HG02852 (cell line): ENCODE data around the gene OCLN.
"Not testable (repeated sequence)": the region's sequence is repeated elsewhere in the genome, so short reads cannot be mapped to it uniquely, and the experiment has no call there.

Source experiments
- ATAC-seq: cut with Tn5 transposase; IDR thresholded peaks from one replicate; pipeline ENCODE4 v1.9.1; 2021; ENCODE audit warnings: mild to moderate bottlenecking, moderate library complexity; ENCODE audit not compliant: unreplicated experiment

The OCLN gene

DNA sequence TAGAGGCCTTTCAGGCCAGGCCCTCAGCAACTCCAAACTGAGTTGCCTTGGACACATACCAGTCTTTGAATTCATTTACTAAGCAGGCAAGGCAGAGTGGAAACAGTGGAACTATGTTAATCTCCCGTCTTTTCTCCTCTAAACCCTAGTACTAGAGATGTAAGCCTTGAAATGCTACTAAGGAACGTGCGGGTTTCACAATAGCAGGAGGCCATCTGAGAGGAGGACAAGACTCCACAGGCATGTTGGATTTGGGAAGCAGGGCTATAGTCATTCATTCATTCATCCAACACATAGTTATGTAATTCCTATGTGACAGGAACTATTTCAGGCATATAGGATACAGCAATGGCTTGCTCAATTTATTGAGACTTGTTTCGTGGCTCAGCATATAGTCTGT is 3.3 kb upstream of the OCLN start:
- ATAC-seq = no peak

GRCh38 chr5:69491027-69491426 is 1.6 kb upstream of the OCLN start:
- no peak for ATAC-seq

- no peak for ATAC-seq
These were observed 676 bp upstream of the OCLN start for GRCh38 chr5:69491838-69492390.

- peak; percentile 42 for ATAC-seq
These were observed 369 bp downstream of the OCLN start for GRCh38 chr5:69492923-69493395.

DNA sequence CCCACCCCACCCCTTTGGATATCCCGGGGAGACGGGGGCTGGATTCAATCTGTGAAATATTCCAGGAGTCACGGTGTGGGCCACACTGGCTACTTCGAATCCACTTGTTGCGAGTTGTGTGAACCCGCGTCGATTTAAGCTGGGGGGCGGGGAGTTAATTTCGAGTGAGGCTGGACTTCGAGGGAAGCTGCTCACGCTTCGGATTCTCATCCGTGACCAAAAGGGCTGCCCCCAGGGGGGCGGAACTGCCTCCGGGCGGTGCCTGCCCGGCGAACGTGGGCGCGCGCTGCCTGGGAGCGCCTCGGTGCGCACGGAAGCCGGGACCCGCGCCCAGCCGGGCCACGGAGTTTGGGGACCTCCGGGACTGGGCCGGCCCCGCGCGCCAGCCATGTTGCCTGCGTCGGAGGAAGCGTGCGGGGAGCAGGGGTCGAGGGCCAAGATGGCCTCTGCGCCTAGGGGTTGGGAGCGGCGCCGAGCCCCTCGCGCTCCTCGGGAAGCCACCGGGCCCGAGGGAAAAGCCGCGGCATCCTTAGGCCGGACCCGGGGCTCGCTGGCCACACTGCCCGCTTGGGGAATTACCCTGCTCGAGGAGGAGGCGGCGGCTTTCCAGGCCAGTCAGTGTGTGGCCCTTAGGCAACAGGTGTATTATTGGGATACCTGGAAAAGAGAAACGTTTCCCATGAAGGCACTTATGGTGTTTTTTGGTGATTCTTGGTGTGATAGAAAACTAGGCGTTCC is 975 bp downstream of the OCLN start:
- peak; percentile 42 for ATAC-seq

GRCh38 chr5:69494452-69494851 is 1.9 kb downstream of the OCLN start:
- ATAC-seq = no peak

- no peak for ATAC-seq
These were observed 4.5 kb downstream of the OCLN start for GRCh38 chr5:69497006-69497520.

DNA sequence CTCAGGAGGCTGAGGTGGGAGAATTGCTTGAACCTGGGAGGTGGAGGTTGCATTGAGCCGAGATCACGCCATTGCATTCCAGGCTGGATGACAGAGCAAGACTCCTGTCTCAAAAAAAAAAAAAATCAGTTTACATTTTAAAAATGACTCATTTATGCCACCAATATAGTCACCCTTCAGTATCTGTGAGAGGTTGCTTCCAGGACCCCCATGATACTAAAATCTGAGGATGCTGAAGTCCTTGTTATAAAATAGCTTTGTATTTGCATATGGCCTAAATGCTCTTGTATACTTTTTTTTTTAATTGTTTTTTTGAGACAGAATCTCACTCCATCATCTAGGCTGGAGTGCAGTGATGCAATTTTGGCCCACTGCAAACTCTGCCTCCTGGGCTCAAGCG is 5.8 kb downstream of the OCLN start:
- ATAC-seq = no peak

GRCh38 chr5:69502367-69502766 is 9.8 kb downstream of the OCLN start:
- ATAC-seq = no peak

- ATAC-seq = no peak
These were observed 10.3 kb downstream of the OCLN start for GRCh38 chr5:69502767-69503488.

DNA sequence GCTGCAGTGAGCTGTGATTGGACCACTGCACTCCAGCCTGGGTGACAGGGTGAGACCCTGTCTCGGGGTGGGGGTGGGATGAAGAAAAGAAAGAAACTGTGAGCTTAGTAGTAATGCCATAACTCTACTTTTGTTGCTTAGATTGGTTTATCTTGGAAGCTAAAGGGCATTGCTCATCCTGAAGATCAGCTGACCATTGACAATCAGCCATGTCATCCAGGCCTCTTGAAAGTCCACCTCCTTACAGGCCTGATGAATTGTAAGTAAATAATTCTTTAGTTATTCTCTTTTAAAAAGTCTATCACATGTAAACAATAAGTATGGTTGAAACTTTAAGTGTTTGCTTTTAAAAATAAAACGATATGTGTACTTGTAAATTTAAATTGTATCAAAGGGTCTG is 11.4 kb downstream of the OCLN start:
- ATAC-seq = no peak

DNA sequence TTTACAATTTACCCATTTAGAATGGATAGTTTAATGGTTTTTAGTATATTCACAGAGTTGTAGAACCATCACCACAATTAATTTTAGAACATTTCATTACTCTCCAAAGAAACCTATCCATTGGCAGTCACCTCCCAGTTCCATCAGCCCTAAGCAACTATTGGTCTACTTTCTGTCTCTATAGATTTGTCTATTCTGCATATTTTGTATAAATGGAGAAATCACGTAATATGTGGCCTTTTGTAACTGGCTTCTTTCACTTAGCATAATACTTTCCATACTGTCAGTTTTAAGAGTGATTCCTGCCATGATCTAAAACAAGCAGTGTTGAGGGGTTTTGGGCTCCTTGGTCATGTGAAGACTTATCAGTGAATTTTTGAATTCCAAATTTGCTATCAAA is 12.7 kb downstream of the OCLN start:
- no peak for ATAC-seq

GRCh38 chr5:69509212-69509611 is 16.6 kb downstream of the OCLN start:
- no peak for ATAC-seq

DNA sequence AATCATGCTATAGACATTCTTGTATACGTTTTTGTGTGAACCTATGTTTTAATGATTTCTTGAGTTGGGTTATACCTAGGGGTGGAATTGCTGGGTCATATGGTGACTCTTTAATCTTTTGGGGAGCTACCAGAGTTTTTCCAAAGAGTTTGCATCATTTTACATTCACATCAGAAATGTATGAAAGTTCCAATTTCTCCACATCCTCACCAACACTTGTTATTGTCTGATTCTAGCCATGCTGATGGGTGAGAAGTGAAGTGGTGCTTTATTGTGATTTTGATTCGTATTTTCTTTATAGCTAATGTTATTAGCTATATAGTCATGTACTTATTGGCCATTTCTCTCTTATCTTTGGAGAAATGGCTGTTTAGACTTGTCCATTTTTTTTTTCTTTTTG is 18.1 kb downstream of the OCLN start:
- no peak for ATAC-seq

DNA sequence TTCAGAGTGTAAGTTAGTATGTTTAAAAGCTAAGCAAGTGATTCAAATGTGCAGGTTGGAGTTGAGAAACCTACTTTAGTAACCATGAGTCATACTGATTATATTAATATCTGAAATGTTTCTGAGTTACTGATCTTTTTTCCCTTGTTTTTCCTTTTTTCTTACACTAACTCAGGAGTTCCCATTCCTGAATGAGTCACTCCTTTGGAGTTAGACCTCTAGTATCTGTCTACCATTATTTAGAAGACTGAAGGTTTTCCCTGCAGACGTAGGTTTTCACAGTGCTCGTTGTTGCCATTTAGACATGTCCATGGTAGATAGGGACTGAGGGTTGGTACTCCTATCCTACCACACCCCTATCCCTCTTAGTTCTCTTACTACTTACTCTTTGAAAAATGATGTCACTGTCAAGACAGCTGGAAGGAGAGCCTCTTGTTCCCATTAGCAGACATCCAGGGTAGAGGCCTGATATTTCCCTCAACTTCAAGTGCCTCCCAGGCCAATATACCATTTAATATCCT is 20.2 kb downstream of the OCLN start:
- ATAC-seq = no peak

DNA sequence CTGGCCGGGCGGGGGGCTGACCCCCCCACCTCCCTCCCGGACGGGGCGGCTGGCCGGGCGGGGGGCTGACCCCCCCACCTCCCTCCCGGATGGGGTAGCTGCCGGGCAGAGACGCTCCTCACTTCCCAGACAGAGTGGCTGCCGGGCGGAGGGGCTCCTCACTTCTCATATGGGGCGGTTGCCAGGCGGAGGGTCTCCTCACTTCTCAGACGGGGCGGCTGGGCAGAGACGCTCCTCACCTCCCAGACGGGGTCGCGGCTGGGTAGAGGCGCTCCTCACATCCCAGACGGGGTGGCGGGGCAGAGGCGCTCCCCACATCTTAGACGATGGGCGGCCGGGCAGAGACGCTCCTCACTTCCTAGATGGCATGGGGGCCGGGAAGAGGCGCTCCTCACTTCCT is 23.0 kb downstream of the OCLN start:
- ATAC-seq = not testable (repeated sequence)

DNA sequence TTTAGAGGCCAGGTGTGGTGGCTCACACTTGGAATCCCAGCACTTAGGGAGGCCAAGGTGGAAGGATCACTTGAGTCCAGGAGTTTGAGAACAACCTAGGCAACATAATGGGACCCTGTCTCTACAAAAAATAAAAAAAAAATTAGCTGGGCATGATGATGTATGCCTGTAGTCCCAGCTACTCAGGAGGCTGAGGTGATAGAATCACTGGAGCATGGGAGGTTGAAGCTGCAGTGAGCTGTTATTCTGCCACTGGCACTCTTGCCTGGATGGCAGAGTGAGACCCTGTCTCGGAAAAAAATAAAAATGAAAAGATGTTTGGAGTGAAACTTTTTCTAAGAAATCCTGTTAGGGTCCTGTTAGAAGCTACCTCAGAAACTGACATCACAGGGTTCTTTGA is 24.2 kb downstream of the OCLN start:
- ATAC-seq = no peak

- no peak for ATAC-seq
These were observed 25.2 kb downstream of the OCLN start for GRCh38 chr5:69517763-69518212.

- ATAC-seq = no peak
These were observed 26.7 kb downstream of the OCLN start for GRCh38 chr5:69519285-69519684.

GRCh38 chr5:69522035-69522434 is 29.4 kb downstream of the OCLN start:
- no peak for ATAC-seq

- ATAC-seq = no peak
These were observed 32.9 kb downstream of the OCLN start for GRCh38 chr5:69525490-69525889.

GRCh38 chr5:69526660-69527059 is 34.1 kb downstream of the OCLN start:
- no peak for ATAC-seq
